Karpas-422 (cell line): ENCODE measurements around the gene LCP1. TPM values are rescaled to one million over a fixed set of nuclear protein-coding genes. Genes with fewer than 3 reads are reported as not detected.

Experiments used
- DNase-seq: peaks from one replicate; pipeline ENCODE4 v3.0.0-alpha.2; 2015
- H2AFZ ChIP-seq: fragments of 200-600 bp; sonication (generic); 2 replicates; pipeline ENCODE4 v1.6.1; 2014; ENCODE audit warnings: antibody characterized with exemption, low read length, mixed read lengths
- H3K27ac ChIP-seq: fragments of 200-600 bp; sonication (generic); 2 replicates; pipeline ENCODE4 v1.5.1; 2014; ENCODE audit warnings: mild to moderate bottlenecking, low read length, moderate library complexity
- H3K27me3 ChIP-seq: fragments of 200-600 bp; sonication (generic); 2 replicates; pipeline ENCODE4 v1.6.1; 2014; ENCODE audit warnings: low read length, mixed read lengths
- H3K36me3 ChIP-seq: fragments of 200-600 bp; sonication (generic); 2 replicates; pipeline ENCODE4 v1.6.1; 2014; ENCODE audit warnings: low read length, mixed read lengths; ENCODE audit not compliant: insufficient read depth
- H3K4me1 ChIP-seq: fragments of 200-600 bp; sonication (generic); 2 replicates; pipeline ENCODE4 v1.6.1; 2014; ENCODE audit warnings: mild to moderate bottlenecking, low read length, mixed read lengths
- H3K4me2 ChIP-seq: fragments of 200-600 bp; sonication (generic); 2 replicates; pipeline ENCODE4 v1.6.1; 2014; ENCODE audit warnings: low read length, low read depth, mild to moderate bottlenecking; ENCODE audit not compliant: poor library complexity, severe bottlenecking
- H3K4me3 ChIP-seq: fragments of 200-600 bp; sonication (generic); 2 replicates; pipeline ENCODE4 v1.5.1; 2014; ENCODE audit warnings: mild to moderate bottlenecking, antibody characterized with exemption, low read length, mixed read lengths
- H3K79me2 ChIP-seq: fragments of 200-600 bp; sonication (generic); 2 replicates; pipeline ENCODE4 v1.6.1; 2014; ENCODE audit warnings: mild to moderate bottlenecking, low read length, mixed read lengths
- H3K9ac ChIP-seq: fragments of 200-600 bp; sonication (generic); 2 replicates; pipeline ENCODE4 v1.6.0; 2014; ENCODE audit warnings: low read length
- H3K9me2 ChIP-seq: fragments of 200-600 bp; sonication (generic), shearing (Covaris generic); replicated peaks from 2 replicates; pipeline ENCODE4 v1.6.0; 2014; ENCODE audit warnings: mild to moderate bottlenecking, low read length, moderate library complexity; ENCODE audit not compliant: insufficient read depth
- H3K9me3 ChIP-seq: fragments of 300-700, 200-600 bp; sonication (generic); 2 replicates; pipeline ENCODE4 v1.6.1; 2014; ENCODE audit warnings: low read length, mixed read lengths
- H4K20me1 ChIP-seq: fragments of 200-600 bp; sonication (generic); 2 replicates; pipeline ENCODE4 v1.6.1; 2014; ENCODE audit warnings: mild to moderate bottlenecking, antibody characterized with exemption, low read length, low read depth; ENCODE audit not compliant: insufficient read depth
- total RNA-seq: library from RNA; depleted of rRNA; stranded (reverse); fragments of >200 nt; shearing (Covaris generic); gene quantifications from 2 replicates; pipeline ENCODE4 v1.2.3, GENCODE V29; 2014; ENCODE audit warnings: low replicate concordance

Gene LCP1
- total RNA-seq, 1 experiment from 2014 or later, result 415 TPM

DNA sequence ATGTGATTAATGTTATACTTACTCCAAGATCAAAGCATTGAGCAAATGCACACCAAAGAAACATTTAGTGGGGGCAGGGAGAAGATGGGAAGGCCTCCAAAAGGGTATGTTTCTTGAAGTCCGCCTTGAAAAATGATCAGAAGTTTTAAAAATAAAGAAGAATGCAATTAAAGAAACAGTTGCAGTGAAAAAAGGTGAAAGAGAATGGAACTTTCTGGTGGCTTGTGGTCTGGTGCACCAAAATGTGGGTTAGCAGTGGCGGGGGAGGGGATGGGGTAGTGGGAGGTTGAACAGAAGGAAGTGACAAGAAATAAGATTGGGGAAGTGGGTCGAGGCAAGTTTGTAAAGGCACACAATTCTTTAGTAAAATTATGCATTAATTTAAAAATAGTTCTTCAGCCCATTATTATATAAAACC, 2.5 kb downstream of the LCP1 start:
- Histone ChIP-seq H3K4me1 (peaks cover 80% of the 10 kb centered on the region), H2AFZ (no peak overlapping the region), H3K9me2 (no peaks in the 10 kb centered on the region), H3K4me2 (peak overlapping the region; percentile 96), H3K4me3 (peak overlapping the region; percentile 90), H3K27ac (peak overlapping the region; percentile 99), H3K9ac (peak overlapping the region; percentile 84), H3K27me3 (no peaks in the 10 kb centered on the region), H3K36me3 (peaks cover 40% of the 10 kb centered on the region; the same call in 1 of the 2 replicates), H3K79me2 (peaks cover 82% of the 10 kb centered on the region), H4K20me1 (peaks cover 45% of the 10 kb centered on the region), H3K9me3 (no peaks in the 10 kb centered on the region)
- peak; percentile 81 for DNase-seq

DNA sequence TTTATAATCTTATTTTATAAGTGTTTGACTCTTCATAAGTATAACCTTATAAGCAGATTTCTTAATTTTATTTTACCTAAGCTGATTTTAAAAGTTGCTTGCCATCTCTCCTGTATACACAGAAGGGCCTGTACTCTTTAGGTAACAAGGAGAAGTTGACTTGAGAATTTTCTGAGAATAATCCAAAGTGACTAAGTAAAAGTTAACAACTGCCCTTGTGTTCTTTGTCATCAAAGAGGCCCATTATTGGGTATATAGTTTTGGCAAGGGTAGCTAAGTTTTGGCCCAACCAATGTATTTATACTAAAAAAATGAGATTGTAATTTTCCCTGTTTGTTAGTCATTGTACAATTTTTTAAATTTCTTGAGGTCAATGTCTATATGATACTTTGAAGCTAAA, 3.2 kb downstream of the LCP1 start:
- Histone ChIP-seq H3K79me2 (peaks cover 88% of the 10 kb centered on the region), H3K27me3 (no peaks in the 10 kb centered on the region), H3K9me3 (no peaks in the 10 kb centered on the region), H2AFZ (no peak overlapping the region), H4K20me1 (peaks cover 52% of the 10 kb centered on the region), H3K9me2 (no peaks in the 10 kb centered on the region), H3K4me3 (peak overlapping the region; percentile 90), H3K27ac (peak overlapping the region; percentile 99), H3K36me3 (peaks cover 42% of the 10 kb centered on the region; the same call in 1 of the 2 replicates), H3K4me2 (peak overlapping the region; percentile 96), H3K9ac (peak overlapping the region; percentile 84), H3K4me1 (peaks cover 81% of the 10 kb centered on the region)
- no peak for DNase-seq

DNA sequence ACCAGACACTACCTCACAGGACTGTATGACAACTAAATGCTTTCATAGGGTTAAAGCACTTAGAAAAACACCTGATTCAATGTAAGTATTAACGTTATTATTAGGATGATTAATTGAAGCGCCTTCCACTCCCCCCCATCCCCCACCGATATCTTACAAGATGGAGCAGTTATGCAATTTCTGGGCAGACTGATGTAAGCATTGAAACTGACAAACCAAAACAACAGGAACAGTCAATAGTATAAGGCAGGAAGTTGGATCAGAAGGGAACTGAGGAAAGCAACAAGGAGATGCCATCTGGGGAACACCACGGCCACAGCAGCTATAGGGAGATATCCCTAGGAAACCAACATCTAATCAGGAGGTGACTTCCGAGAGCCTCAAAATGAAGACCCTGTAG, 3.8 kb downstream of the LCP1 start:
- no peaks in the 10 kb centered on the region for H3K9me2 ChIP-seq
- H3K27me3 ChIP-seq, result no peaks in the 10 kb centered on the region
- H4K20me1 ChIP-seq, result peaks cover 58% of the 10 kb centered on the region
- H3K9me3 ChIP-seq, result no peaks in the 10 kb centered on the region
- peaks cover 92% of the 10 kb centered on the region for H3K79me2 ChIP-seq
- H3K4me3 ChIP-seq, result peak overlapping the region; percentile 90
- peak overlapping the region; percentile 96 for H3K4me2 ChIP-seq
- H3K36me3 ChIP-seq, result peaks cover 48% of the 10 kb centered on the region; the same call in 1 of the 2 replicates
- H3K9ac ChIP-seq, result peak overlapping the region; percentile 84
- peaks cover 81% of the 10 kb centered on the region for H3K4me1 ChIP-seq
- peak overlapping the region; percentile 99 for H3K27ac ChIP-seq
- no peak for DNase-seq
- no peak overlapping the region for H2AFZ ChIP-seq

DNA sequence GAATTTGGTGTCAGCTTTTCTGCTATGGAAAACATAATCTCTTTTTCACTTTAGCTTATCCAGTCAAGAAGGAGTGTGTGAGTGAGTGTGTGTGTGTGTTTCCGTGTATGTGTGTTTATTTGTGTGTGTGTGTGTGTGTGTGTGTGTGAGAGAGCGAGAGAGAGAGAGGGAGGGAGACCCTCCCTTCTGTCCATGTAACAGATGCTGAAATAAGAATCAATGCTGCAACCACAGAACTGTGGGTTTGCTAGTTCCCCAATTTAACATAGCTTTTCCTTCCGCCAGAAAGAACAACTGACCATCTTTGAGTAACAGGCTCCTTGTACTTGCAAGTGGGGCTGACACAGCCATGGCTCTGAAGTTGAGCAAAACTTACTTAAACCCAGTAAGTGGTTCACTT, 5.2 kb downstream of the LCP1 start:
- peaks cover 100% of the 10 kb centered on the region for H3K79me2 ChIP-seq
- H2AFZ ChIP-seq, result no peak overlapping the region
- peak; percentile 80 for DNase-seq
- H3K9me2 ChIP-seq, result no peaks in the 10 kb centered on the region
- H3K9me3 ChIP-seq, result no peaks in the 10 kb centered on the region
- peaks cover 85% of the 10 kb centered on the region for H3K4me1 ChIP-seq
- H3K27ac ChIP-seq, result peak overlapping the region; percentile 99
- peak overlapping the region; percentile 96 for H3K4me2 ChIP-seq
- peaks cover 72% of the 10 kb centered on the region for H4K20me1 ChIP-seq
- H3K36me3 ChIP-seq, result peaks cover 52% of the 10 kb centered on the region; the same call in 1 of the 2 replicates
- peak overlapping the region; percentile 51 for H3K9ac ChIP-seq
- H3K4me3 ChIP-seq, result peak overlapping the region; percentile 54
- H3K27me3 ChIP-seq, result no peaks in the 10 kb centered on the region

DNA sequence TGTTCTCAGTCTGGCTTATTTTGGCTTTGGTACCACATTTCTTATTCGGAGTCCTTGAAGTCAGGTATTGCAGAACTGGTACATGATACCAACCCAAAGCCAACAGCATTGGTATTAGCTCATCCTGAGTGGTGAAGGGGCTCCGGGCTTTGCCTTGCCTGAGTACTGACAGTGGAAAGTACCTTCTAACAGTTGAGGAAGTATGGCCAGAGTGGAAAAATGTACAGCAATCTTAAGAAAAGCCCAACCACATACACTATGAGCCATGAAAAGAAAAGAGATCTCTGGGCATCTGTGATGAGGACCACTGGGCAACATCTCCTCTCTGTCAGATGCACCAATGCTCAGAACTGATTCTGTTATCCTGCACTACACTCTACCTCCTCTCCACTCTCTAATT, 8.3 kb downstream of the LCP1 start:
- Histone ChIP-seq H3K27me3 (no peaks in the 10 kb centered on the region), H3K9ac (peak overlapping the region; percentile 27), H3K27ac (peak overlapping the region; percentile 99), H3K9me2 (no peaks in the 10 kb centered on the region), H3K4me2 (peak overlapping the region; percentile 96), H4K20me1 (peaks cover 88% of the 10 kb centered on the region), H3K4me3 (peak overlapping the region; percentile 49), H3K4me1 (peaks cover 100% of the 10 kb centered on the region), H3K79me2 (peaks cover 100% of the 10 kb centered on the region), H3K36me3 (peaks cover 39% of the 10 kb centered on the region; the same call in 1 of the 2 replicates), H2AFZ (no peak overlapping the region), H3K9me3 (no peaks in the 10 kb centered on the region)
- no peak for DNase-seq

DNA sequence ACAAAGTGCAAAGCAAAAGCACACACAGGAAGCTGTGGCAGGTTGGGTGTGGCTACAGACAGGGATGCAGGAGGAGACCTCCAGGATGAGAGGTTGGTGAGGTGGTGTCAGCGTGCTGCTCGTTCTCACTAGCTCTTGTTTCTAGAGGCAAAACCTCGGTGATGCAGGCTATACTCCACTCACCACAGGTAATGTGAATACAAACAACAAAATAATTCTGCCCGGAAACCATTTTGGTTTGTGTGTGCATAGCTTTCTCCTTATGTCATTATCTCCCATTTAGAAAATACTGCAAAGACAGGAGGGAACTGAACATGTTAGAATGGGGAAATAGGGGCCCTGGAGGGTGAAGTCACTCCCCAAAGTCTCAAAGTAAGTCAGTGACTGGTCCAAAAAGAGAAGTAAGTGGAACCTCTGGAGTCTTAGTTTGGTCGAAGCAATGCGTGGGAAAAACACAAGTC, 9.4 kb downstream of the LCP1 start:
- Histone ChIP-seq H3K4me3 (peak overlapping the region; percentile 49), H2AFZ (no peak overlapping the region), H3K27me3 (no peaks in the 10 kb centered on the region), H3K79me2 (peaks cover 100% of the 10 kb centered on the region), H3K9ac (peak overlapping the region; percentile 27; the same call in 1 of the 2 replicates), H3K4me1 (peaks cover 100% of the 10 kb centered on the region), H3K4me2 (peak overlapping the region; percentile 96), H3K36me3 (peaks cover 28% of the 10 kb centered on the region; the same call in 1 of the 2 replicates), H3K9me2 (no peaks in the 10 kb centered on the region), H3K27ac (peak overlapping the region; percentile 99), H3K9me3 (no peaks in the 10 kb centered on the region), H4K20me1 (peaks cover 92% of the 10 kb centered on the region)
- peak; percentile 61 for DNase-seq

DNA sequence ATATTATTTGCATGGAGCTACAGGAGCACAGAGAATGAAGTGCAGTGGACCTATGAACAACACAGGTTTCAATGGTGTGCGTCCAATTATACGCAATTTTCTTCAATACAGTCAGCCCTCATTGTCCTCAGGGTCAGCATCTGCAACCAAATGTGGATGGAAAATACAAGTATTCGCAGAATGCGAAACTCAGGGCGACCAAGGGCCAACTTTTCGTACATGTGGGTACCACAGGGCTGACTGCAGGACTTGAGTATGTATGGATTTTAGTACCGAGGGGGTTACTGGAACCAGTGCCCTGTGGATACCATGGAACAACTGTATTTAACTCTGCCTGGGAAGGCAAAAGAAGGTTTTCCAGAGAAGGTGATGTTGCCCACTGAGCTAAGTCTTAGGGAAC, 10.2 kb downstream of the LCP1 start:
- no peaks in the 10 kb centered on the region for H3K27me3 ChIP-seq
- peak overlapping the region; percentile 43 for H3K9ac ChIP-seq
- peak overlapping the region; percentile 96 for H3K4me2 ChIP-seq
- peaks cover 100% of the 10 kb centered on the region for H3K4me1 ChIP-seq
- no peak overlapping the region for H2AFZ ChIP-seq
- peak overlapping the region; percentile 49 for H3K4me3 ChIP-seq
- peaks cover 100% of the 10 kb centered on the region for H3K79me2 ChIP-seq
- peak overlapping the region; percentile 99 for H3K27ac ChIP-seq
- DNase-seq, result no peak
- no peaks in the 10 kb centered on the region for H3K9me2 ChIP-seq
- peaks cover 26% of the 10 kb centered on the region; the same call in 1 of the 2 replicates for H3K36me3 ChIP-seq
- peaks cover 96% of the 10 kb centered on the region for H4K20me1 ChIP-seq
- no peaks in the 10 kb centered on the region for H3K9me3 ChIP-seq

DNA sequence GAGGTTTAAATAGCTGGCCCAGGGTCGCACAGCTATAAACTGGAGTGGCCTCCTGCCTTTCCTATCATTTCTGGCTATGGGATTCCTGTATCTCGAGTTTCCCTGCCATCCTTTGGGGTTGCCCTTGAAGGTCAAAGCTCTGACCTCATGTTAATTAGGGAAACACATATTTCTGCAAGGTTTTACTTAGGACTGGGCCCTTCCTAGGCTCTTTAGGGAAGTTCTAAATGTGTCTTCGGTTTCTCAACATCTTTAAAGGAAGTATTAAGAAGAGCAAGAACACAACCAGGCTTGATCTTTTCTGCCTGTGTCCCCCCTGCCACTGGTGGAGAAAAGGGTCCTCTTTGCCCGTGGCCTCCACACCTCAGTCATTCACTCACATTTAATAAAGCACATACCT, 10.8 kb downstream of the LCP1 start:
- no peaks in the 10 kb centered on the region for H3K9me3 ChIP-seq
- no peak overlapping the region for H2AFZ ChIP-seq
- H4K20me1 ChIP-seq, result peaks cover 96% of the 10 kb centered on the region
- peak overlapping the region; percentile 99 for H3K27ac ChIP-seq
- peak overlapping the region; percentile 49 for H3K4me3 ChIP-seq
- no peaks in the 10 kb centered on the region for H3K9me2 ChIP-seq
- H3K36me3 ChIP-seq, result peaks cover 21% of the 10 kb centered on the region; the same call in 1 of the 2 replicates
- peak overlapping the region; percentile 96 for H3K4me2 ChIP-seq
- H3K9ac ChIP-seq, result peak overlapping the region; percentile 43
- H3K27me3 ChIP-seq, result no peaks in the 10 kb centered on the region
- DNase-seq, result no peak
- peaks cover 100% of the 10 kb centered on the region for H3K4me1 ChIP-seq
- peaks cover 100% of the 10 kb centered on the region for H3K79me2 ChIP-seq
